ENCODE results near the gene TOMM20L. TPM values are rescaled to one million over a fixed set of nuclear protein-coding genes. Genes with fewer than 3 reads are reported as not detected.

The TOMM20L gene
- total RNA-seq, 1 donor from 2014 or later = not detected

DNA sequence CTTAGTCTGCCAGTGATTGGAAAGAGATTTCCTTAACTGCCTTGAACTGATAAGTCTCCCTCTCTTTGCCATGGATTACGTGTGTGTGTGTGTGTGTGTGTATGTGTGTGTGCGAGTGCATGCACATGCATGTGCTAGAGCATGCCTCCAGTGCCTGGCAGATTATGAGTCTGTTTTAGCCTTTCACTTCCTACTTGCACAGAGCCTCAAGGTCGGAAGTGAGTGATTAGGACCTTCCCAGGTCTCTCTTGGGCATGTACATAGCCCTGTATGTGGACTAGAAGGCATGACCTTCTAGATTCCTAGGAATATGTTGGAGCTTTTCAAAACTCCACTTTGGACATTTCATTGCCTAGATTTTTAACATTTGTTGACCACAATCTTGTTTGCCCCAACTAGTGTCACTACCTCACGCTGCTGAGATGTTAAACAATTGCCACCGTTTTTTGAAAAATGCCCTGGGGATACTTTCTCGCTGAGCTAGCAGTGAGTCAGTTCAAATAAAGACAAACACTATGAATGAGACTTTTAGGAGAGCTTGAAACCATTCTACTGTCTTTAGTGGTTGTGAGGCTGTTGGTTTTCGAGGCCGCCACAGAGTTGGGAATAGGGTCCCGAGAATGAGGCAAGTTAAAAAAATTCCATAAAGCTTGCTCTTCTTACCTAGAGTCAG lies 60.0 kb downstream of the TOMM20L start:
- Histone ChIP-seq H3K9me3 (no peaks in the 10 kb centered on the region), H3K4me1 (no peaks in the 10 kb centered on the region), H3K27ac (no peak overlapping the region), H3K27me3 (ENCODE audit: low read depth) (no peaks in the 10 kb centered on the region), H3K4me3 (no peak overlapping the region), H3K36me3 (peaks cover 79% of the 10 kb centered on the region)
- no peak for ATAC-seq
- no peak for DNase-seq
- TF ChIP-seq, protein P1, sequence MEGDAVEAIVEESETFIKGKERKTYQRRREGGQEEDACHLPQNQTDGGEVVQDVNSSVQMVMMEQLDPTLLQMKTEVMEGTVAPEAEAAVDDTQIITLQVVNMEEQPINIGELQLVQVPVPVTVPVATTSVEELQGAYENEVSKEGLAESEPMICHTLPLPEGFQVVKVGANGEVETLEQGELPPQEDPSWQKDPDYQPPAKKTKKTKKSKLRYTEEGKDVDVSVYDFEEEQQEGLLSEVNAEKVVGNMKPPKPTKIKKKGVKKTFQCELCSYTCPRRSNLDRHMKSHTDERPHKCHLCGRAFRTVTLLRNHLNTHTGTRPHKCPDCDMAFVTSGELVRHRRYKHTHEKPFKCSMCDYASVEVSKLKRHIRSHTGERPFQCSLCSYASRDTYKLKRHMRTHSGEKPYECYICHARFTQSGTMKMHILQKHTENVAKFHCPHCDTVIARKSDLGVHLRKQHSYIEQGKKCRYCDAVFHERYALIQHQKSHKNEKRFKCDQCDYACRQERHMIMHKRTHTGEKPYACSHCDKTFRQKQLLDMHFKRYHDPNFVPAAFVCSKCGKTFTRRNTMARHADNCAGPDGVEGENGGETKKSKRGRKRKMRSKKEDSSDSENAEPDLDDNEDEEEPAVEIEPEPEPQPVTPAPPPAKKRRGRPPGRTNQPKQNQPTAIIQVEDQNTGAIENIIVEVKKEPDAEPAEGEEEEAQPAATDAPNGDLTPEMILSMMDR (IDR thresholded peaks at IDR 0.05) = no peak
- intact Hi-C loops (cut with DNase I) = no loop called here

Other genes with a start within 250 kb of the TOMM20L start
- 2.1 TPM for gene ARMH4, start 243.7 kb upstream of the TOMM20L start, total RNA-seq
- 58.1 TPM for gene ACTR10, start 195.8 kb upstream of the TOMM20L start, total RNA-seq
- gene PSMA3, start 151.1 kb upstream of the TOMM20L start, total RNA-seq = 132 TPM
- 37.9 TPM for gene ARID4A, start 97.4 kb upstream of the TOMM20L start, total RNA-seq
- 28.5 TPM for gene TIMM9, start 31.6 kb downstream of the TOMM20L start, total RNA-seq
- 13.8 TPM for gene KIAA0586, start 31.8 kb downstream of the TOMM20L start, total RNA-seq
- gene DACT1, start 242.0 kb downstream of the TOMM20L start, total RNA-seq = 3.7 TPM

Data from lower lobe of right lung (tissue), 2 donors.